AG04449 (cell line): ENCODE data around the gene HS3ST3B1.

ENCODE experiments used
- CTCF ChIA-PET: fragments of 350-600 bp; formaldehyde crosslinking; extraction: SDS; loops from one replicate; lab custom pipeline; 2021; ENCODE audit warnings: antibody characterized with exemption; lab: Yijun Ruan, JAX
- POLR2A ChIA-PET: fragments of 400-600, 350-600 bp; formaldehyde crosslinking; extraction: SDS; loops from one replicate; lab custom pipeline; 2020; ENCODE audit warnings: antibody characterized with exemption, inconsistent platforms; lab: Yijun Ruan, JAX
- DNase-seq: peaks from one replicate; pipeline ENCODE4 v3.0.0-alpha.2; 2010; ENCODE audit warnings: low read depth, low spot score
- H3K4me3 ChIP-seq: 2 replicates; pipeline ENCODE4 v1.5.1; 2011; ENCODE audit warnings: low read depth, mild to moderate bottlenecking, control low read depth, low read length
- CTCF ChIP-seq: IDR thresholded peaks from one replicate; pipeline ENCODE4 v1.5.1; 2011; ENCODE audit warnings: mild to moderate bottlenecking, moderate library complexity, low read length, control low read depth, inconsistent platforms; ENCODE audit not compliant: insufficient read depth; ENCODE audit errors: missing control alignments

The HS3ST3B1 gene

GRCh38 chr17:14334276-14334840 is 33.5 kb downstream of the HS3ST3B1 start:
- no peak for DNase-seq
- ChIA-PET POLR2A (no interaction called here), CTCF (interaction anchor here (1.2 kb wide), 1 partner anchor 9 kb away, joined by 3 read pairs; no protein-coding TSS in a partner anchor)

GRCh38 chr17:14334919-14335318 is 34.0 kb downstream of the HS3ST3B1 start:
- TF ChIP-seq CTCF, result no peak
- no peak for DNase-seq
- no peak overlapping the region for H3K4me3 ChIP-seq
- CTCF ChIA-PET, result interaction anchor here (0.7 kb wide), 1 partner anchor 429 kb away, joined by 3 read pairs; no protein-coding TSS in a partner anchor
- POLR2A ChIA-PET, result no interaction called here

More at GRCh38 chr17:14334276-14334840, 33.5 kb downstream of the HS3ST3B1 start:
- no peak for TF ChIP-seq CTCF
- no peak overlapping the region for H3K4me3 ChIP-seq

DNA sequence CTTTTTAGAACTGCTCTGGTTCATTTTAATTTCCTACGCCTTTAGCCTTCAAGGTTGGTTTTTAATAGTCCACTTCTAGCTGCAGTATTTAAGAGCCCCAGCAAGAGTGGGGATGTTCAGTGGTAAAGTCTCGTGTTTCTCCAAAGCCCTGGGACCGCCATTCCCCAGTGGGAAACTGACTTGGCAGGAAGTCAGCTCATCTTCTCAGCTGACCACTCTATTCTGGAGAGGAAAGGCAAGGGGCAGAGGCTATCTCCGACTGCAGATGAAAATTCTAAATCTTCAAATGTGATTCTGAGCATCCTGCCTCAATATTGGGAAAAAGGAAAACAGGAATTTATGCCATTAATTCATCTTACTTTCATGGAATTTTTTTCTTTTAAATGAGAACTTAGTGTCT is 35.5 kb downstream of the HS3ST3B1 start:
- ChIA-PET POLR2A (no interaction called here), CTCF (no interaction called here)
- no peak for TF ChIP-seq CTCF
- DNase-seq, result no peak
- H3K4me3 ChIP-seq, result no peak overlapping the region

DNA sequence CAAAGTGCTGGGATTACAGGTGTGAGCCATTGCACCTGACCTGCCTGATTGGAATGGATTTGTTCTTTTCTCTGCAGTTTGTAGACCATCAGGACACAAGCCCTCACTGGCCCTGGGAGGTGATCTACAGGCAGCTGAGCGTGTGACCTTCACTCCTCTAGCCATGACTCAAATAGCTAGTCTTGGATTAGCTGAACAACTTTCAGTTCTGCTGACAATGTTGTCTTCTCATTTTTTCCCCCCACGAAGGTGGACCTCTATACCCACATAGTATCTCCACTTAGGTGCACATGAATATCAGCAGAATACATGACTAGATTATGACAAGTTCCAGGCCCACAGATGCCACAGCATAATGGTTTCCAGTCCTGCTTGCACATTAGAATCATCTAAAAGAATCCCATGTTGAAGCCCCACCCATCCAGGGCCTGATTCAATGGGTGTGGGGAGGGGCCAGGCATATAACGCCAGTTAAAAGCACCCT is 36.8 kb downstream of the HS3ST3B1 start:
- POLR2A ChIA-PET, result no interaction called here
- H3K4me3 ChIP-seq, result no peak overlapping the region
- CTCF ChIA-PET, result no interaction called here
- DNase-seq, result no peak
- no peak for TF ChIP-seq CTCF

GRCh38 chr17:14340857-14341754 is 40.2 kb downstream of the HS3ST3B1 start:
- H3K4me3 ChIP-seq, result no peak overlapping the region
- TF ChIP-seq CTCF, result no peak
- ChIA-PET POLR2A (no interaction called here), CTCF (no interaction called here)
- DNase-seq, result no peak

GRCh38 chr17:14341866-14342265 is 41.0 kb downstream of the HS3ST3B1 start:
- TF ChIP-seq CTCF, result no peak
- ChIA-PET CTCF (interaction anchor here (0.7 kb wide), 1 partner anchor 585 kb away, joined by 3 read pairs; no protein-coding TSS in a partner anchor), POLR2A (no interaction called here)
- no peak overlapping the region for H3K4me3 ChIP-seq
- DNase-seq, result no peak
